Neural cell (in vitro differentiated cells): ENCODE results near the gene FARP2.

ENCODE experiments used
- CTCF ChIP-seq: fragments of 450-650 bp; IDR thresholded peaks from 2 replicates; pipeline ENCODE4 v1.5.1; 2014; ENCODE audit warnings: antibody characterized with exemption, mild to moderate bottlenecking, moderate library complexity; ENCODE audit not compliant: poor library complexity, severe bottlenecking
- EP300 ChIP-seq: fragments of 450-650 bp; conservative IDR thresholded peaks from 2 replicates; pipeline ENCODE4 v1.6.1; 2014; ENCODE audit warnings: antibody characterized with exemption, mild to moderate bottlenecking, moderate library complexity; ENCODE audit not compliant: poor library complexity, severe bottlenecking
- EZH2 ChIP-seq: fragments of 200-600, 300-800 bp; shearing (Covaris generic), sonication (generic); IDR thresholded peaks from 2 replicates; pipeline ENCODE4 v1.6.1; 2014; ENCODE audit warnings: antibody characterized with exemption, low read length, borderline replicate concordance, mild to moderate bottlenecking; ENCODE audit not compliant: insufficient read depth, poor library complexity, severe bottlenecking
- POLR2AphosphoS5 ChIP-seq: IDR thresholded peaks from 2 replicates; pipeline ENCODE4 v1.6.1; 2012
- TAF1 ChIP-seq: IDR thresholded peaks from 2 replicates; pipeline ENCODE4 v1.6.1; 2012; ENCODE audit warnings: low read depth

GRCh38 chr2:241321033-241321432 lies 35.1 kb upstream of the FARP2 start:
- no peak for TF ChIP-seq TAF1
- no peak for TF ChIP-seq CTCF
- TF ChIP-seq EZH2, result no peak
- TF ChIP-seq POLR2AphosphoS5, result no peak
- no peak for TF ChIP-seq EP300
